Measurements from ENCODE around the gene MTNR1A. TPM values are rescaled to one million over a fixed set of nuclear protein-coding genes. Genes with fewer than 3 reads are reported as not detected.

The MTNR1A gene
- polyA plus RNA-seq, 1 donor = 0.48 TPM

- Histone ChIP-seq H3K36me3 (ENCODE audit: control insufficient read depth, insufficient read depth, low read length) (no peaks in the 10 kb centered on the region), H3K4me3 (ENCODE audit: low read length) (no peak overlapping the region), H3K27me3 (ENCODE audit: control insufficient read depth, insufficient read depth, low read length) (no peaks in the 10 kb centered on the region), H3K4me1 (ENCODE audit: control insufficient read depth, insufficient read depth, low read length) (no peaks in the 10 kb centered on the region), H3K9me3 (ENCODE audit: control insufficient read depth, low read depth, low read length) (no peaks in the 10 kb centered on the region), H3K27ac (ENCODE audit: low read length) (no peak overlapping the region)
- WGBS (ENCODE audit: insufficient coverage, low lambda C conversion rate) = no CpG with 5 or more reads among the region's 11 CpGs
- DNase-seq = no peak
Measured at GRCh38 chr4:186563761-186564160, 8.4 kb upstream of the MTNR1A start.

- no peaks in the 10 kb centered on the region for H3K36me3 ChIP-seq (ENCODE audit: control insufficient read depth, insufficient read depth, low read length)
- no peak overlapping the region for H3K27ac ChIP-seq (ENCODE audit: low read length)
- no peak for DNase-seq
- no peak overlapping the region for H3K4me3 ChIP-seq (ENCODE audit: low read length)
- H3K4me1 ChIP-seq (ENCODE audit: control insufficient read depth, insufficient read depth, low read length) = no peaks in the 10 kb centered on the region
- no peaks in the 10 kb centered on the region for H3K9me3 ChIP-seq (ENCODE audit: control insufficient read depth, low read depth, low read length)
- 100% methylated on average over 1 of the region's 1 CpG for WGBS (ENCODE audit: insufficient coverage, low lambda C conversion rate)
- no peaks in the 10 kb centered on the region for H3K27me3 ChIP-seq (ENCODE audit: control insufficient read depth, insufficient read depth, low read length)
Measured at GRCh38 chr4:186561748-186562147, 6.4 kb upstream of the MTNR1A start.

GRCh38 chr4:186560647-186561046 lies 5.3 kb upstream of the MTNR1A start:
- no peaks in the 10 kb centered on the region for H3K36me3 ChIP-seq (ENCODE audit: control insufficient read depth, insufficient read depth, low read length)
- no peak for DNase-seq
- no peaks in the 10 kb centered on the region for H3K4me1 ChIP-seq (ENCODE audit: control insufficient read depth, insufficient read depth, low read length)
- 100% methylated on average over 1 of the region's 3 CpGs for WGBS (ENCODE audit: insufficient coverage, low lambda C conversion rate)
- no peak overlapping the region for H3K4me3 ChIP-seq (ENCODE audit: low read length)
- peaks cover 4% of the 10 kb centered on the region for H3K27me3 ChIP-seq (ENCODE audit: control insufficient read depth, insufficient read depth, low read length)
- H3K9me3 ChIP-seq (ENCODE audit: control insufficient read depth, low read depth, low read length) = no peaks in the 10 kb centered on the region
- H3K27ac ChIP-seq (ENCODE audit: low read length) = no peak overlapping the region

- no peak overlapping the region for H3K4me3 ChIP-seq (ENCODE audit: low read length)
- DNase-seq = no peak
- no peaks in the 10 kb centered on the region for H3K9me3 ChIP-seq (ENCODE audit: control insufficient read depth, low read depth, low read length)
- H3K4me1 ChIP-seq (ENCODE audit: control insufficient read depth, insufficient read depth, low read length) = no peaks in the 10 kb centered on the region
- WGBS (ENCODE audit: insufficient coverage, low lambda C conversion rate) = no CpG with 5 or more reads among the region's 3 CpGs
- no peaks in the 10 kb centered on the region for H3K36me3 ChIP-seq (ENCODE audit: control insufficient read depth, insufficient read depth, low read length)
- no peak overlapping the region for H3K27ac ChIP-seq (ENCODE audit: low read length)
- H3K27me3 ChIP-seq (ENCODE audit: control insufficient read depth, insufficient read depth, low read length) = peaks cover 24% of the 10 kb centered on the region
Measured at GRCh38 chr4:186557486-186557885, 2.1 kb upstream of the MTNR1A start.

DNA sequence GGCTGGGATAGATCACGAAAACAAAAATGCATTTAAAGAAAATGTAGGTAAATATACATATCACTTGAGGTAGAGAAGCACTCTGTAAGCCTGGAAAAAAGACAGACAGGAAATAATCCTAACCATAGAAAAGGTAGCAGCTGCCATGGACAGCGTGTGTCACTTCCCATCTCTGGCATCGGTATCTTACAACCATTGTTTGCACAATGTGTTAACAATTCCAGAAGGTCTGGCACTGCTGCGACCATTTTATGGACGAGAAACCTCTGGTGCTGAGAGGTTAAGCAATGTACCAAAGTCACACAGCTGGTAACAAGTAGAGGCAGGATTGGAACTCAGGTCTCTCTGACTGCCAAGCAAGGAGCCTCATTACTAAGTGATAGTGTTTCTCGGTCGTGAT lies 1.7 kb upstream of the MTNR1A start:
- Histone ChIP-seq H3K4me3 (ENCODE audit: low read length) (no peak overlapping the region), H3K27me3 (ENCODE audit: control insufficient read depth, insufficient read depth, low read length) (peaks cover 26% of the 10 kb centered on the region), H3K9me3 (ENCODE audit: control insufficient read depth, low read depth, low read length) (no peaks in the 10 kb centered on the region), H3K27ac (ENCODE audit: low read length) (no peak overlapping the region), H3K4me1 (ENCODE audit: control insufficient read depth, insufficient read depth, low read length) (no peaks in the 10 kb centered on the region), H3K36me3 (ENCODE audit: control insufficient read depth, insufficient read depth, low read length) (no peaks in the 10 kb centered on the region)
- DNase-seq = no peak
- 86% methylated on average over 1 of the region's 7 CpGs for WGBS (ENCODE audit: insufficient coverage, low lambda C conversion rate)

GRCh38 chr4:186554539-186554913 lies 841 bp downstream of the MTNR1A start:
- DNase-seq = no peak
- H3K27ac ChIP-seq (ENCODE audit: low read length) = no peak overlapping the region
- no peak overlapping the region for H3K4me3 ChIP-seq (ENCODE audit: low read length)
- peaks cover 26% of the 10 kb centered on the region for H3K27me3 ChIP-seq (ENCODE audit: control insufficient read depth, insufficient read depth, low read length)
- no peaks in the 10 kb centered on the region for H3K4me1 ChIP-seq (ENCODE audit: control insufficient read depth, insufficient read depth, low read length)
- no peaks in the 10 kb centered on the region for H3K9me3 ChIP-seq (ENCODE audit: control insufficient read depth, low read depth, low read length)
- no peaks in the 10 kb centered on the region for H3K36me3 ChIP-seq (ENCODE audit: control insufficient read depth, insufficient read depth, low read length)
- WGBS (ENCODE audit: insufficient coverage, low lambda C conversion rate) = no CpG with 5 or more reads among the region's 12 CpGs

DNA sequence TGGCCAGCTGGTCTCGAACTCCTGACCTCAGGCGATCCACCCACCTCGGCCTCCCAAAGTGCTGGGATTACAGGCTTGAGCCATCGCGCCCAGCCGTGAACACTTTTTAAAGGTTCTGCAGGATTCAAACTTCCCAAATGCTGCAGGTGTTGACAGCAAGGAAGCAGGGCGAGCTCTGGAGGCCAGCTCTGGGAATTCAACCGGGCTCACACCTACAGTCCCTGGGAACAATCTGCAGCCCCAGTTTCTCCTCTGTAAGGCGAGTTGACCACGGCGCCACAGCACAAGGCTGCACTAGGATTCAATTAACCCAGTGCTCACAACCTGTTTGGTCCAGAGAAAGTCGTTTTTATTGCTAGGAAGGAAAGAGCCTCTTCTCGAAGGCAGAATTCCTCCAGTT lies 1.6 kb downstream of the MTNR1A start:
- Histone ChIP-seq H3K27ac (ENCODE audit: low read length) (no peak overlapping the region), H3K4me1 (ENCODE audit: control insufficient read depth, insufficient read depth, low read length) (no peaks in the 10 kb centered on the region), H3K36me3 (ENCODE audit: control insufficient read depth, insufficient read depth, low read length) (no peaks in the 10 kb centered on the region), H3K4me3 (ENCODE audit: low read length) (no peak overlapping the region), H3K9me3 (ENCODE audit: control insufficient read depth, low read depth, low read length) (no peaks in the 10 kb centered on the region), H3K27me3 (ENCODE audit: control insufficient read depth, insufficient read depth, low read length) (peaks cover 26% of the 10 kb centered on the region)
- WGBS (ENCODE audit: insufficient coverage, low lambda C conversion rate) = no CpG with 5 or more reads among the region's 13 CpGs
- DNase-seq = no peak

- Histone ChIP-seq H3K9me3 (ENCODE audit: control insufficient read depth, low read depth, low read length) (no peaks in the 10 kb centered on the region), H3K27ac (ENCODE audit: low read length) (no peak overlapping the region), H3K36me3 (ENCODE audit: control insufficient read depth, insufficient read depth, low read length) (no peaks in the 10 kb centered on the region), H3K27me3 (ENCODE audit: control insufficient read depth, insufficient read depth, low read length) (peaks cover 26% of the 10 kb centered on the region), H3K4me3 (ENCODE audit: low read length) (no peak overlapping the region), H3K4me1 (ENCODE audit: control insufficient read depth, insufficient read depth, low read length) (no peaks in the 10 kb centered on the region)
- WGBS (ENCODE audit: insufficient coverage, low lambda C conversion rate) = no CpG with 5 or more reads among the region's 2 CpGs
- no peak for DNase-seq
Measured at GRCh38 chr4:186551849-186552248, 3.5 kb downstream of the MTNR1A start.

DNA sequence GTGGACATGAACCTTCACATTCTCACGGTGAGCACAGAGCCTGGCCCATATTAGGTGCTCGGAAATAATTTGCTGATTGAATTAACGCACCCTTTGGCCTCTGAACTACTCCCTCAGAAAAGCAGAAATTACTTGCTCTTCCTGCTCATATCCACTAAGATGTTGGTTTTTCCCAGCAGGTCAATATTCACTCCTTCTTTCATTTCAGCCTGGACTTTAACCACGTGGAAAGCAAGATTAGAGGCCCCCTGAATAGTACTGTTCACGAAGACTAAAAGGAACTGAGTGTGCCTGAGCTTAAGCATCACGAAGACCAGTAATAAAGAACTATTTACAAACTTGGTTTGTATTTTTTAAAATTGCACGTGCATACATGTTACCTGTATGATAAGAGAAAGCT lies 9.9 kb downstream of the MTNR1A start:
- Histone ChIP-seq H3K27me3 (ENCODE audit: control insufficient read depth, insufficient read depth, low read length) (no peaks in the 10 kb centered on the region), H3K36me3 (ENCODE audit: control insufficient read depth, insufficient read depth, low read length) (no peaks in the 10 kb centered on the region), H3K27ac (ENCODE audit: low read length) (no peak overlapping the region), H3K4me3 (ENCODE audit: low read length) (no peak overlapping the region), H3K4me1 (ENCODE audit: control insufficient read depth, insufficient read depth, low read length) (peaks cover 7% of the 10 kb centered on the region), H3K9me3 (ENCODE audit: control insufficient read depth, low read depth, low read length) (no peaks in the 10 kb centered on the region)
- WGBS (ENCODE audit: insufficient coverage, low lambda C conversion rate) = no CpG with 5 or more reads among the region's 7 CpGs
- peak; percentile 5 to 62 for DNase-seq

- H3K4me1 ChIP-seq (ENCODE audit: control insufficient read depth, insufficient read depth, low read length) = peaks cover 7% of the 10 kb centered on the region
- H3K27me3 ChIP-seq (ENCODE audit: control insufficient read depth, insufficient read depth, low read length) = no peaks in the 10 kb centered on the region
- no peaks in the 10 kb centered on the region for H3K9me3 ChIP-seq (ENCODE audit: control insufficient read depth, low read depth, low read length)
- no CpG with 5 or more reads among the region's 2 CpGs for WGBS (ENCODE audit: insufficient coverage, low lambda C conversion rate)
- no peak overlapping the region for H3K4me3 ChIP-seq (ENCODE audit: low read length)
- H3K27ac ChIP-seq (ENCODE audit: low read length) = no peak overlapping the region
- DNase-seq = no peak
- no peaks in the 10 kb centered on the region for H3K36me3 ChIP-seq (ENCODE audit: control insufficient read depth, insufficient read depth, low read length)
Measured at GRCh38 chr4:186543206-186543605, 12.2 kb downstream of the MTNR1A start.

DNA sequence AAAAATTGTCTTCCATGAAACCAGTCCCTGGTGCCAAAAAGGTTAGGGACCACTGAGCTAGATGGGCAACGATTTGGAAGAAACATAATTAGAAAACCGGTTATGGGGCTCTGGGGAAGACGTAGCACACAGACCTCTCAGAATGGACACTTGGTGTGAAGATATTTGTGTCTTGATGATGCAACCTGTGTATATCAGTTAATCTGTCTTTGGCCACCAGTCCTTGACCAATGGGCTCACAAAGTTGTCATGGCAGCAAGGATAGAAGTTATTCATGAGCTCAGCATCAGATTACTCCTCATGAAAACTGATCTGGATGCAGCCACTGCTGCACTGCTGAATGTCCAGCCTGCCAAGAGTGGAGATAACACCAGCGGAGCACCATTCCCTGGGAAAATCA lies 13.6 kb downstream of the MTNR1A start:
- H3K4me1 ChIP-seq (ENCODE audit: control insufficient read depth, insufficient read depth, low read length) = peaks cover 7% of the 10 kb centered on the region
- H3K27ac ChIP-seq (ENCODE audit: low read length) = no peak overlapping the region
- H3K27me3 ChIP-seq (ENCODE audit: control insufficient read depth, insufficient read depth, low read length) = no peaks in the 10 kb centered on the region
- no peaks in the 10 kb centered on the region for H3K36me3 ChIP-seq (ENCODE audit: control insufficient read depth, insufficient read depth, low read length)
- no peaks in the 10 kb centered on the region for H3K9me3 ChIP-seq (ENCODE audit: control insufficient read depth, low read depth, low read length)
- H3K4me3 ChIP-seq (ENCODE audit: low read length) = no peak overlapping the region
- WGBS (ENCODE audit: insufficient coverage, low lambda C conversion rate) = no CpG with 5 or more reads among the region's 4 CpGs
- no peak for DNase-seq
